Activated T-helper 1 cell treated with anti-CD3 and anti-CD28 coated beads, Interleukin-12 subunit alpha, Interleukin-12 subunit beta, Interleukin-2, Interleukin-4 antibody, amounts not matched to agents 30 ng/mL and 10 ng/mL and 1 ng/mL, durations not matched to agents 14 hours and 24 hours and 36 hours (primary cell): Measurements from ENCODE around the gene IL1RAPL1. TPM values are rescaled to one million over a fixed set of nuclear protein-coding genes. Genes with fewer than 3 reads are reported as not detected.
"Not testable (repeated sequence)": the region's sequence is repeated elsewhere in the genome, so short reads cannot be mapped to it uniquely, and the experiment has no call there.

Experiments
- DNase-seq: peaks from one replicate; pipeline ENCODE4 v3.0.0; 2021; ENCODE audit warnings: low spot score
- H3K27ac Mint-ChIP-seq: one replicate; pipeline ENCODE4 v1.8.0; 2021; ENCODE audit warnings: mild to moderate bottlenecking, mixed read lengths
- H3K27me3 Mint-ChIP-seq: one replicate; pipeline ENCODE4 v1.8.0; 2022; ENCODE audit warnings: mild to moderate bottlenecking, moderate library complexity, mixed read lengths; ENCODE audit not compliant: insufficient read depth
- H3K36me3 Mint-ChIP-seq: one replicate; pipeline ENCODE4 v1.8.0; 2021; ENCODE audit warnings: low read depth, mixed read lengths
- H3K4me1 Mint-ChIP-seq: one replicate; pipeline ENCODE4 v1.8.0; 2021; ENCODE audit warnings: low read depth, mixed read lengths
- H3K4me3 Mint-ChIP-seq: one replicate; pipeline ENCODE4 v1.8.0; 2021; ENCODE audit warnings: mild to moderate bottlenecking, moderate library complexity, mixed read lengths
- H3K9me3 Mint-ChIP-seq: one replicate; pipeline ENCODE4 v1.8.0; 2021; ENCODE audit warnings: mixed read lengths
- intact Hi-C: fragments of 100-400 bp; cut with micrococcal nuclease; formaldehyde crosslinking; loops from one replicate; pipeline ENCODE4 v1.15.1; 2024
- total RNA-seq: library from RNA; stranded (reverse); gene quantifications from 2 replicates; pipeline ENCODE4 v1.2.3, GENCODE V29; 2022

Gene IL1RAPL1
- total RNA-seq, 1 donor from 2014 or later = not detected

DNA sequence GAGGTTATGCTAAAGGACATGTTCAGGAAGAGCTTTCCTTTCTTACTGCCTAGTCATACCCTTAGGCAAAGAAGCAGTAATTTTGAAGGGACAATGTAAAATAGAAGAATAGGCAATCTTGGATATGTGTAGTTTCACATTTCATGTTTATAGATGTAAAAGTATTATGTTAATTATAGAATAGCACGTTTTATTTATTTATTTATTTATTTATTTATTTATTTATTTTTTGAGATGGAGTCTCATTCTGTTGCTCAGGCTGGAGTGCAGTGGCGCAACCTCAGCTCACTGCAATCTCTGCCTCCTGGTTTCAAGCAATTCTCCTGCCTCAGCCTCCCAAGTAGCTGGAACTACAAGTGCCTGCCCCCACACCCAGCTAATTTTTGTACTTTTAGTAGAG is 535.6 kb downstream of the IL1RAPL1 start:
- intact Hi-C loops, H3K4me1 Mint-ChIP-seq, H3K9me3 Mint-ChIP-seq: not testable (repeated sequence)

DNA sequence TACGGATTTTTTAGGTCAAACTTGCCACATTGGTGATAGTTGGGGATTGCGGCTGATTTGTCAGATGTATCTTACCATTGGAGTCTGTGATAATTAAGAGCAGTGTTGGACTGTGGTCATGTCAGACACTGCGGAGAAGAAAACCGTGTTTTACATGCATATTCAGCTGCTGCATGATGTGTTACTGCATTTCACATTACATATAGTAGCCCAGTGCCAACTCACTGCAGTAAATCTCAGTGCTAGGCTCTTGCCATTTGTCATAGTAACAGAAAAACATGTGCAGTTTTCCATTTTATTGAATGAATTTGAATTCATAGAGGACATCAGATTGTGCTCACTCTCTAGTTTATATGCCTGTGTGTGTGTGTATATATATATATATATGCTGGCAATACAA is 543.7 kb downstream of the IL1RAPL1 start:
- no peaks in the 10 kb centered on the region for H3K4me1 Mint-ChIP-seq
- H3K36me3 Mint-ChIP-seq = no peaks in the 10 kb centered on the region
- H3K27me3 Mint-ChIP-seq = no peaks in the 10 kb centered on the region
- no peak for DNase-seq
- no peak overlapping the region for H3K27ac Mint-ChIP-seq
- H3K4me3 Mint-ChIP-seq = no peak overlapping the region
- intact Hi-C loops = no loop called here
- H3K9me3 Mint-ChIP-seq = no peaks in the 10 kb centered on the region

More for the DNA sequence above, 535.6 kb downstream of the IL1RAPL1 start:
- not testable (repeated sequence) for H3K27ac Mint-ChIP-seq, H3K4me3 Mint-ChIP-seq, H3K27me3 Mint-ChIP-seq, DNase-seq, H3K36me3 Mint-ChIP-seq

DNA sequence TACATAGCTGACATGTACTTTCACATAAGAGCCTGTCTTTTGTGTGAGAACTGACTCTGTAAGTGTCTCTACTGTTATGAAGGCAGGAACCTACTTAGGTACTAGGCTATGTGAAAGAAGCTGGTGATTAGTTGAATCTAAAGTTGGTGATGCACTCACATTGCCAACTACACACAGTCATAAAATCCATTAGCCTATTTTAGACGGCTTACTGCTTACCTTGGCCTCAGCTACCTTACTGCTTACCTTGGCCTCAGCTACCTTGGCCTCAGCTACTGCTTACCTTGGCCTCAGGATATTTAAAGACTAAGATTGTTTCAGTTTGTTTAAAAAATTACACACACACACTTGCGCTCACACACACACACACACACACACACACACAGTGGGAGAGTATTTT is 549.7 kb downstream of the IL1RAPL1 start:
- H3K27ac Mint-ChIP-seq = no peak overlapping the region
- intact Hi-C loops = no loop called here
- H3K4me1 Mint-ChIP-seq = no peaks in the 10 kb centered on the region
- no peaks in the 10 kb centered on the region for H3K36me3 Mint-ChIP-seq
- no peak for DNase-seq
- no peak overlapping the region for H3K4me3 Mint-ChIP-seq
- no peaks in the 10 kb centered on the region for H3K27me3 Mint-ChIP-seq
- no peaks in the 10 kb centered on the region for H3K9me3 Mint-ChIP-seq

DNA sequence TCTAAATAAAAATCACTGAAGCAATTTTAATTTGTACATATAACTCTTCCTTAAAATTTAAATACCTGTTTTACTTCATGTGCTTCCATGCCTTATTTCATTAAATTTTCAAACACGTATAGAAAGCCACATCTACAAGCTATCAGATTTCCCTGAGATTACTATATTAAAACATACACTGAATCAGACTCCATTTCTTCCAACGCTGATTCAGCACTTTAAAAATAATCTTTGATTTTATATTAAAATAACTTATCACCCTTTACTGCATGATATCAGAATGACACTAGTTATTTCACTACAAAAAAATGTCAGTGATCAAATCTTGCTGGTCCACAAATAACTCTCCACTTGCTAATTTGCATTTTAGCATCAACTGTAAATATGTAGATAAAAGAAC is 550.8 kb downstream of the IL1RAPL1 start:
- Mint-ChIP-seq H3K36me3 (no peaks in the 10 kb centered on the region), H3K27ac (no peak overlapping the region), H3K9me3 (no peaks in the 10 kb centered on the region), H3K4me1 (no peaks in the 10 kb centered on the region), H3K4me3 (no peak overlapping the region), H3K27me3 (no peaks in the 10 kb centered on the region)
- DNase-seq = no peak
- intact Hi-C loops = no loop called here

DNA sequence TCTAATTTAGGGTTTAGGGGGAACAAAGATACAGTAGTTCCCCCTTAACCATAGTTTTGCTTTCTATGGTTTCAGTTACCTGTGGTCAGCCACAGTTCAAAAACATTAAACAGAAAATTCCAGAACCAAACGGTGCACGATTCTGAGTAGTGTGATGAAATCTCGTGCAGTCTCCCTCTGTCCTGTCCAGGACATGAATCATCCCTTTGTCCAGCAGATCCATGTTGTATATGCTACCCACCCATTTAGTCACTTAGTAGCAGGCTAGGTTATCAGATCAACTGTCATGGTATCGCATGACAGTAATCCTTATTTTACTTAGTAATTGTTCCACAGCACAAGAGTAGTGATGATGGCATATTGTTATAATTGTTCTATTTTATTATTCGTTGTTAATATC is 556.1 kb downstream of the IL1RAPL1 start:
- Mint-ChIP-seq H3K27ac (no peak overlapping the region), H3K36me3 (no peaks in the 10 kb centered on the region), H3K27me3 (no peaks in the 10 kb centered on the region), H3K4me1 (no peaks in the 10 kb centered on the region), H3K4me3 (no peak overlapping the region), H3K9me3 (peaks cover 4% of the 10 kb centered on the region)
- no peak for DNase-seq
- intact Hi-C loops = no loop called here

DNA sequence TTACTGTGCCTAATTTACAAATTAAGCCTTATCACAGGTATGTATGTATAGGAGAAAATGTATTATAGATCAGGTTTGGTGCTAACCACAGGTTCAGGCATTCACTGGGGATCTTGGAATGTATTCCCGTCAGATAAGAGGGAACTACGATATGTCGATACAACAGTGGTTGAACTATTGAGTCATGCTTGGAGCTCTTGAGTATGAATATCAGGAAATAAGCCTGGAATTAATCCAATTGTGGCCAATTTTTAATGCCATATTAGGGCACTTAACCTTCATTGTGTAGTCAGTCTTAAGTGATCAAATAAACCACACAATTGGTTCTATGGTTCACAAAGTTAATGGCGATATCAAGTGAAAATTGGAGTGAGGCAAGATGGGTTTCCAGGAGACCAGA is 556.5 kb downstream of the IL1RAPL1 start:
- Mint-ChIP-seq H3K9me3 (peaks cover 4% of the 10 kb centered on the region), H3K36me3 (no peaks in the 10 kb centered on the region), H3K27ac (no peak overlapping the region), H3K4me3 (no peak overlapping the region), H3K27me3 (no peaks in the 10 kb centered on the region), H3K4me1 (no peaks in the 10 kb centered on the region)
- no peak for DNase-seq
- intact Hi-C loops = no loop called here

DNA sequence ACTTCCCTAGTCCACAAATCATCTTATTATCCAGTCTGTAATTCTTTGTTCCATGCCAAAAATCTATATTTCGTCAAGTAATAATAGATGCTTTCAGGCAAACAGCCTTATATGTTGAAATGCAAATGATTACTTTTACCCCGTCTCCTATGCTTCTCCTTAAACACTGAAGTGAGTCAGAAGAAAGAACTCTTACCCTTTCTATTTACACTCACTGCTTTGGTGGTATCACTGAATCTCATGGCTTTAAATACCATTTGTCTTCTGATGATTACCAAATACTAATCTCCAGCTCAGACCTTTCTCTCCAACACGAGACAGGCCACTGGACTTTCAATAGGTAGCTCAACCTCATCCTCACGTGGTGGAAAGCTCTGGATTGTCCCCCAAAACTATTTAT is 558.1 kb downstream of the IL1RAPL1 start:
- Mint-ChIP-seq H3K27me3 (no peaks in the 10 kb centered on the region), H3K36me3 (no peaks in the 10 kb centered on the region), H3K4me3 (no peak overlapping the region), H3K9me3 (peaks cover 4% of the 10 kb centered on the region), H3K27ac (no peak overlapping the region), H3K4me1 (no peaks in the 10 kb centered on the region)
- intact Hi-C loops = no loop called here
- DNase-seq = no peak

DNA sequence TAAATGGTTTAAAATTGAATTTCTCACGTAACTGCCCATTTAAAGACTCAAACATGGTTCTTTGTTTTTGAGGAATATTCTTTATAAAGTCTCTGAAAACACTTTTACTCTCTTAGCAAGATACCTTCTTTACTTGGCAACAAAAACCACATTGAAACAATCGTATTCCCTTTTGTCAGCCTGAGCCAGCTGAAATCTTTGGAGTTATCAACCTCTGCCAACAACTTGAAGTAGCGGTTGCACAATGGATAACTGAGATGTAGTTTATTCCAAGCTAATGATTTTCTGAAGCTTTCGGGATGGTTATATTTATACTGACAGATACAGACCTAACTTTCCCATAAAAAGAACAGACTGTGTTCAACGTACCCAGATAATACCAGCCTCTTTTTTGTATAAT is 561.3 kb downstream of the IL1RAPL1 start:
- intact Hi-C loops = no loop called here
- Mint-ChIP-seq H3K4me3 (no peak overlapping the region), H3K9me3 (peaks cover 4% of the 10 kb centered on the region), H3K4me1 (no peaks in the 10 kb centered on the region), H3K27me3 (no peaks in the 10 kb centered on the region), H3K27ac (no peak overlapping the region), H3K36me3 (no peaks in the 10 kb centered on the region)
- no peak for DNase-seq

DNA sequence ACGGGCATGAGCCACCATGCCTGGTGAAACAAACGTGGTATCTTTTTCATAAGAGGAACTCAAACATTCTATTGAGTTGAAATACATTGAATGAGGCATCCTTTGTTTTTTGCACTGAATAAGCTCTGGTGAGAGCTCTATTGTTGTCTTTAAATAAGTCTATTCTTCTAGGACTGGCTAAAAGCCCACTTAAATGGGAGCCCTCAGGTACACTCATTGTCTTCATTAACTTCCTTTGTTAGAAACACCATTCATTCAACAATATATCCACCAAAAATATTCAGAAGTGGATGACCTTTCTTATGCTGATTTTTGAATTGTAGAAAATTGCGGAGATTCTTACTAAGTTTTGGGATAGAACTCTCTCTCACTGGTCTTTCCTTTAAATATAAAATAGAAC is 568.0 kb downstream of the IL1RAPL1 start:
- intact Hi-C loops = no loop called here
- no peak overlapping the region for H3K4me3 Mint-ChIP-seq

DNA sequence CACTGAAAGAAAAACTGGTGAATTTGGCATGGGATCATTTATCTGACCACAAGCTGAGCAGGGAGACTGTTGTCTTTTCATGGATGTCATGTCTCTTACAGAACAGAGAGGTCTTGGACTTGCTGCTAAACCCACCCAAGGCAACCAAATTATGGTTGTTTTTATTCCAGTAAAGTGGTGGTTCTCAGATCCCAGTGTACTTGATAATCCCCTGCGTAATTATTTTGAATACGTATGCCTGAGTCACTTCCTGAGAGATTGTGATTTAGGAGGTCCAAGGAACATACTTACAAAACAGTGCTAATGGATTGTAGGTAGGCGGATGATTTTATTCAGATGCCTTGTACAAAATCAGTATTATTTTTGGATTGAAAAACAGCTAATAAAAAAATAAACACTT is 585.6 kb downstream of the IL1RAPL1 start:
- intact Hi-C loops = no loop called here
- no peak for DNase-seq
- H3K27ac Mint-ChIP-seq = no peak overlapping the region
- no peaks in the 10 kb centered on the region for H3K36me3 Mint-ChIP-seq
- no peaks in the 10 kb centered on the region for H3K27me3 Mint-ChIP-seq
- H3K9me3 Mint-ChIP-seq = peaks cover 3% of the 10 kb centered on the region
- H3K4me3 Mint-ChIP-seq = no peak overlapping the region
- H3K4me1 Mint-ChIP-seq = no peaks in the 10 kb centered on the region

More for the DNA sequence above, 568.0 kb downstream of the IL1RAPL1 start:
- Mint-ChIP-seq H3K27ac (no peak overlapping the region), H3K4me1 (no peaks in the 10 kb centered on the region), H3K27me3 (no peaks in the 10 kb centered on the region), H3K9me3 (no peaks in the 10 kb centered on the region), H3K36me3 (no peaks in the 10 kb centered on the region)
- no peak for DNase-seq

DNA sequence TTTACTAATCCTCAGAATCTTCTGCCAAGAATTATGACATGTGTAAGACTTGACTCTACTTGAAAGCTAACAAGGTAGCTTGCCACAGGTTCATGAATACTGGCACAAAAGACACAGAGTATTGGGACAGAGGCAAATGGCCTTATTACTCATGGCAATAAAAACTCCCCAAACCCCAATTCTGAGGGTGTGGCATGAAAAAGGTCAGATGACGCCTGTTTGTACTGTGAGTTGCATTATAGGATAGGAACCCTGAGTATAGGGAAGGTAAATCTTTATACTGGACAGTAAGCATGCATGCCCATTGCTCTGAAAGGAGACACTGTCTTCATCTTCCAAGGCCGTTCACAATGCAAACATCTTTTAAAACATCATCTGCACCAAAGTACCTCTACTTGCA is 600.0 kb downstream of the IL1RAPL1 start:
- Mint-ChIP-seq H3K4me3 (no peak overlapping the region), H3K4me1 (no peaks in the 10 kb centered on the region), H3K27me3 (no peaks in the 10 kb centered on the region), H3K36me3 (no peaks in the 10 kb centered on the region), H3K27ac (no peak overlapping the region), H3K9me3 (no peaks in the 10 kb centered on the region)
- DNase-seq = no peak
- intact Hi-C loops = no loop called here

DNA sequence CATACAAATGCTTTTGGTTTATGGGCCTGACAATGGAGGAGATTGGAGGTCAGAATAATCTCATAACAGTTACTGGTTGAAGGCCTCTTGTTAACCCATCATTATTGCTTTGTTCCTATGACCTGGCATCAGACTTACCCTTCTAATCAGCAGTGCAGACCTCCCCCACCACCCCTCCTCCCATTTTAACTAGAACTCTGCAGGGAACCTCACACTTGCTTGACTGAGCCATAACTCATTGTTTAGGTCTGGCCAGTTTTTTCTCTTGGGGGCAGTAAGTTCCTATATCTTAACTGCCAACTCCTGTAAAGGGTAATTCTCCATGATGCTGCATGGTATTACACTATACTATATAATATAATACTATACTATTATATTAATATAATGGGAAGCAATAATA is 609.3 kb downstream of the IL1RAPL1 start:
- H3K4me3 Mint-ChIP-seq = no peak overlapping the region
- no peaks in the 10 kb centered on the region for H3K36me3 Mint-ChIP-seq
- no peaks in the 10 kb centered on the region for H3K4me1 Mint-ChIP-seq
- intact Hi-C loops = no loop called here
- no peaks in the 10 kb centered on the region for H3K9me3 Mint-ChIP-seq
- H3K27ac Mint-ChIP-seq = no peak overlapping the region
- DNase-seq = no peak
- no peaks in the 10 kb centered on the region for H3K27me3 Mint-ChIP-seq

DNA sequence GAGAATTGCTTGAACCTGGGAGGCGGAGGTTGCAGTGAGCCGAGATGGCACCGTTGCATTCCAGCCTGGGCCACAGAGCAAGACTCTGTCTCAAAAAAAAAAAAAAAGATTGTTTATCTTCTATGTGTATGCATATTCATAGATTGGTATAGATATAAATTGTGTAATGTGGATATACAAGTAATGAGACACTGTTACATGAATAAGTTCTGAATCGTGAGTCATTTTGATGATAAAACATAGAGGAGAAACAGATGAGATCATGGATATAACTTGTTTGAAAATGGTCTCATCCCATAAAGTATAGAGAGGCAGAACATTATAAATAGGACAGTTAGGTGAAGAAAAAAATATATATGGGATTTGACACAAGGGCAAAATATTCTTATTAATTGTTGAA is 628.0 kb downstream of the IL1RAPL1 start:
- Mint-ChIP-seq H3K27ac (no peak overlapping the region), H3K9me3 (no peaks in the 10 kb centered on the region), H3K4me3 (no peak overlapping the region), H3K27me3 (no peaks in the 10 kb centered on the region), H3K36me3 (no peaks in the 10 kb centered on the region), H3K4me1 (no peaks in the 10 kb centered on the region)
- no peak for DNase-seq
- intact Hi-C loops = no loop called here

DNA sequence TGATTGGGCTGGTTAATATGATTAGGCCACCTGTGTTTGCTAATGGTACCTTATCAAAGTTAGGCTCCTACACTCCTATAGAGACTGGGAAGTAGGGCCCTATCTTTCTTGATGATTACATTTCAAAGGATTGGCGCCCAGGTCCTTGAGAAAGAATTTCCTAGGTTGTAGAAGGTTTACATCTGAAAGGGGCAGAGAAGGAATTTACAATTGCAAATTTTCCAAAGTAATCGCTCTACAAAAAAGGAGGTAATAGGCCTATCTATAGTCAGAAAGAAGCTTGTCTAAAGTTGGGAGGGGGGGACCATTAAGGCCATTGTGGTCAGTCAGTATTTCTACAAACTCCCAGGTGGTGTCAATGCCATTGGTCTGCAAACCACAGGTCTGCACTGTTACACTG is 638.4 kb downstream of the IL1RAPL1 start:
- H3K4me3 Mint-ChIP-seq = no peak overlapping the region
- DNase-seq = no peak

More for the DNA sequence above, 638.4 kb downstream of the IL1RAPL1 start:
- Mint-ChIP-seq H3K27ac (no peak overlapping the region), H3K27me3 (no peaks in the 10 kb centered on the region), H3K36me3 (no peaks in the 10 kb centered on the region), H3K4me1 (no peaks in the 10 kb centered on the region), H3K9me3 (no peaks in the 10 kb centered on the region)
- intact Hi-C loops = no loop called here
